Measurements from ENCODE around the gene TGFBR2.

Gene TGFBR2

DNA sequence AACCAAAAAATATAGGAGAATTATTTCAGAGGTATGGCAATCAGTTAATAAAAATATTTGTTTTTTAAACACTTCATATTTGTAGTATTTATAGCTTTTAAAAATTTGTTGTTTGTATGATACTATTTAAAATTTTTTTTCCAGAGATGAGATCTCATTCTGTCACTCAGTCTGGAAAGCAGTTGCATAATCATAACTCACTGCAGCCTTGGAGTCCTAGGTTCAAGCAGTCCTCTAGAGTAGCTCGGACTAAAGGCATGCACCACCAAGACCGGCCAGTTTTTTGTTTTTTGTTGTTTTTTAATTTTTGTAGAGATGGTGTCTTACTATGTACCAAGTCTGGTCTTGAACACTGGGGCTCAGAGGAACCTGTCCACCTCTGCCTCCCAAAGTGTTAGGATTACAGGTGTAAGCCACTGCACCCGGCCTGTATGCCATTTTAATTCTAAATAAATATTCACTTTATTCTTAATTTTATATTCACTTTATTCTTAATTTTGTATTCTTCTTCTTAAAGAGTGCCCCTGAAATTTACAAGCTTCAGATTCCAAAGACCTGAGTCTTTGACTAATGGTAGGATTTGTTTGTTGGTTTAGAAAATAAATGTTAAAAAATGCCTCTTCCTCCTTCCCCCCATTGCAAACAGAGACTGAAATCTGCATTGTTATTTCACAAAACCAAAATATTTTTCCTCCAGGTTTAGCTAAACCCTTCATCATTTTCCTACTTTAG lies 9.4 kb downstream of the TGFBR2 start:
- TF ChIP-seq, protein P1, sequence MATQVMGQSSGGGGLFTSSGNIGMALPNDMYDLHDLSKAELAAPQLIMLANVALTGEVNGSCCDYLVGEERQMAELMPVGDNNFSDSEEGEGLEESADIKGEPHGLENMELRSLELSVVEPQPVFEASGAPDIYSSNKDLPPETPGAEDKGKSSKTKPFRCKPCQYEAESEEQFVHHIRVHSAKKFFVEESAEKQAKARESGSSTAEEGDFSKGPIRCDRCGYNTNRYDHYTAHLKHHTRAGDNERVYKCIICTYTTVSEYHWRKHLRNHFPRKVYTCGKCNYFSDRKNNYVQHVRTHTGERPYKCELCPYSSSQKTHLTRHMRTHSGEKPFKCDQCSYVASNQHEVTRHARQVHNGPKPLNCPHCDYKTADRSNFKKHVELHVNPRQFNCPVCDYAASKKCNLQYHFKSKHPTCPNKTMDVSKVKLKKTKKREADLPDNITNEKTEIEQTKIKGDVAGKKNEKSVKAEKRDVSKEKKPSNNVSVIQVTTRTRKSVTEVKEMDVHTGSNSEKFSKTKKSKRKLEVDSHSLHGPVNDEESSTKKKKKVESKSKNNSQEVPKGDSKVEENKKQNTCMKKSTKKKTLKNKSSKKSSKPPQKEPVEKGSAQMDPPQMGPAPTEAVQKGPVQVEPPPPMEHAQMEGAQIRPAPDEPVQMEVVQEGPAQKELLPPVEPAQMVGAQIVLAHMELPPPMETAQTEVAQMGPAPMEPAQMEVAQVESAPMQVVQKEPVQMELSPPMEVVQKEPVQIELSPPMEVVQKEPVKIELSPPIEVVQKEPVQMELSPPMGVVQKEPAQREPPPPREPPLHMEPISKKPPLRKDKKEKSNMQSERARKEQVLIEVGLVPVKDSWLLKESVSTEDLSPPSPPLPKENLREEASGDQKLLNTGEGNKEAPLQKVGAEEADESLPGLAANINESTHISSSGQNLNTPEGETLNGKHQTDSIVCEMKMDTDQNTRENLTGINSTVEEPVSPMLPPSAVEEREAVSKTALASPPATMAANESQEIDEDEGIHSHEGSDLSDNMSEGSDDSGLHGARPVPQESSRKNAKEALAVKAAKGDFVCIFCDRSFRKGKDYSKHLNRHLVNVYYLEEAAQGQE (IDR thresholded peaks at IDR 0.05; ENCODE audit: insufficient read depth in 1 of 2, low read depth in 2 of 2, low read length in 2 of 2) = no peak
- TF ChIP-seq TAF1 (IDR thresholded peaks at IDR 0.05; ENCODE audit: borderline replicate concordance, insufficient read depth, low read length) (no peak), FOXP2 (optimal IDR thresholded peaks at IDR 0.05; ENCODE audit: borderline replicate concordance, extremely low read depth, extremely low read length, insufficient read depth) (no peak), POLR2AphosphoS5 (IDR thresholded peaks at IDR 0.05; ENCODE audit: low read depth, low read length) (no peak), SIN3A (IDR thresholded peaks at IDR 0.05; ENCODE audit: borderline replicate concordance, insufficient read depth, low read length) (no peak)

DNA sequence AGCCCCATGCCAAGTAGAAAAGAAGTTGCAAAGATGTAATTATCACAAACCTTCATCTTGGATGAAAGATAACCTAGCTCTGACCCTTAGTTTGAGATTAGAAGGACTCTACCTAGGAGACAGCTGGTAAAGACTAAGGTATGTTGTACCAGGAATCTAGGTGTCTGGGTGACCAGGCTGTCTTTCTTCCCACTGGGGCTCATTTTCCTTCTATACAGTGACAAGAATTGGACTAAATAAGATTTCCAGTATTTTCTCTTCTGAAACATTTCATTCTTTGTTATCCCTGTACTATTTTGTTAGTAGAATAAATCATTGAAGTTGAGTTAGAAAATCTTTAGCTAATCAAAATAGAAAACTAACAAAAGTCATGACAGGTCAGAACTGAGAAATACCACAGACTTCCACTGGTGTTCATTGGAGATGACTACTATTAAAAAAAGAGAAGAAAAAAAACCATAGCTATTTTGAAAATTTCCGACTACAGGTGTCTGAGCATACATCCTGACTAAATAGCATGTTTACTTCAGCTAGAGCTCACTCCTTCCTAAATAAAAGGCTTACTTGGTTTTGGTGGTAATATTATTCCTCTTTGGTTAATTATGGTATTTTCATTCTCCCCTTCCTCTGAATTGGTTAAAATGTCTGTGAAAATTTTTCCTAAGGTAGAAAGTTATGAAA lies 10.1 kb downstream of the TGFBR2 start:
- TF ChIP-seq POLR2AphosphoS5 (IDR thresholded peaks at IDR 0.05; ENCODE audit: low read depth, low read length) (no peak), FOXP2 (optimal IDR thresholded peaks at IDR 0.05; ENCODE audit: borderline replicate concordance, extremely low read depth, extremely low read length, insufficient read depth) (no peak), TAF1 (IDR thresholded peaks at IDR 0.05; ENCODE audit: borderline replicate concordance, insufficient read depth, low read length) (no peak)

DNA sequence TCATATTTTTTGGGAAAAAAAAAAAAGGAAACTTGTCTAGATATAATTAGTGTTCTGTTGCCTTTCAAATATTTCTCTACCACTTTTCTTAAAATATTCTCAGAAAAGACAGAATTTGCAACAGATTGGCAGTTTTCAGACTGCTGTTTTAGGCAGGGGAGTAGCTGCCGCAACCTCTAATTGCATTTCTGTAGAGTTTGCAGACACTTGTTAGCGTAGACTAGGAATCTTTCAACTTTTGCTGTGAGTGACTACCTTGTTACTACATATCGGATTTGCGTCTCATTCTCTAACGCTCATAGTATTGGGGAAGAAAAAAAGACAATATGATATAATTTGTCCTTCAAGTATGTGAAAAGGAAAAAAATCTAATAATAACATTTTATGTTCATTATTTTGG lies 10.7 kb downstream of the TGFBR2 start:
- TF ChIP-seq POLR2AphosphoS5 (IDR thresholded peaks at IDR 0.05; ENCODE audit: low read depth, low read length) = no peak

DNA sequence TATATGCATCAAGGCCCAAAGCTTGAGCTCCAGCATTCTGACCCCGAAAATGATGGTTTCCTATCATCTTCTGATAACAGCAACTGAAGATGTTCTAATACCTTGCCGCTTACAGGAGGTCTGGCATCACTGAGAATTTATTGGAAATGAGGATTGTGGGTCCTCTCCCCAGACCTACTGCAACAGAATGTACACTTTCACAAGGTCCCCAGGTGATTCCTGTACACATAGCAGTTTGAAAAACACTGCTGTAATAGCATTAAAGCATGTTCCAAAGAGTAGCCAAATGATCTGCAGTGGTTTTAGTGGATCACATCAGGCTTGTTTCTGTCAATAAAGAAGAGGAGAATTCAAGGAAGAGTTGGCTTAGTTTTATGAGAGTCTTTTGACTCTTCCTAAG lies 11.3 kb downstream of the TGFBR2 start:
- TF ChIP-seq FOXP2 (optimal IDR thresholded peaks at IDR 0.05; ENCODE audit: borderline replicate concordance, extremely low read depth, extremely low read length, insufficient read depth) (no peak), SIN3A (IDR thresholded peaks at IDR 0.05; ENCODE audit: borderline replicate concordance, insufficient read depth, low read length) (no peak), POLR2AphosphoS5 (IDR thresholded peaks at IDR 0.05; ENCODE audit: low read depth, low read length) (no peak), TAF1 (IDR thresholded peaks at IDR 0.05; ENCODE audit: borderline replicate concordance, insufficient read depth, low read length) (no peak)
- TF ChIP-seq, protein P1 (IDR thresholded peaks at IDR 0.05; ENCODE audit: insufficient read depth in 1 of 2, low read depth in 2 of 2, low read length in 2 of 2) = no peak

DNA sequence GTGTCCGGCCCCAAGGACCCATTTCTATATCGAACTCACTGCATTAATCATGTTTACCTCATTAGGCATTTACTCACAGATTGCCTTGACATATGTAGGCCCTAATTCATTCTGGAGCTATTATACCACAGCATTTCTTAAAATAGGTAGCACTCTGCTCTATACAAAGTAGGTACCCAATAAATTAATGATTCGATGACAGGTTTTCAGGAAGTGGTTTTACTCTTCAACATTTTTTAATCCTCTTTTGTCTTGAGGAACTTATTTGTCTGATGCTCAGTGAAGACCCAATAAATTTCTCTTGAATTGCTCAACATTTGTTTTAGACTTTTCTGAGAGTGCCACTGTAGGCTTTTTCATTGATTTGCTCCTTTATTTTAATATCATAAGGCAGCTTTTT lies 12.1 kb downstream of the TGFBR2 start:
- TF ChIP-seq, protein P1 (IDR thresholded peaks at IDR 0.05; ENCODE audit: insufficient read depth in 1 of 2, low read depth in 2 of 2, low read length in 2 of 2) = no peak
- TF ChIP-seq SIN3A (IDR thresholded peaks at IDR 0.05; ENCODE audit: borderline replicate concordance, insufficient read depth, low read length) = no peak
- TF ChIP-seq POLR2AphosphoS5 (IDR thresholded peaks at IDR 0.05; ENCODE audit: low read depth, low read length) = no peak
- TF ChIP-seq TAF1 (IDR thresholded peaks at IDR 0.05; ENCODE audit: borderline replicate concordance, insufficient read depth, low read length) = no peak
- no peak for TF ChIP-seq FOXP2 (optimal IDR thresholded peaks at IDR 0.05; ENCODE audit: borderline replicate concordance, extremely low read depth, extremely low read length, insufficient read depth)

DNA sequence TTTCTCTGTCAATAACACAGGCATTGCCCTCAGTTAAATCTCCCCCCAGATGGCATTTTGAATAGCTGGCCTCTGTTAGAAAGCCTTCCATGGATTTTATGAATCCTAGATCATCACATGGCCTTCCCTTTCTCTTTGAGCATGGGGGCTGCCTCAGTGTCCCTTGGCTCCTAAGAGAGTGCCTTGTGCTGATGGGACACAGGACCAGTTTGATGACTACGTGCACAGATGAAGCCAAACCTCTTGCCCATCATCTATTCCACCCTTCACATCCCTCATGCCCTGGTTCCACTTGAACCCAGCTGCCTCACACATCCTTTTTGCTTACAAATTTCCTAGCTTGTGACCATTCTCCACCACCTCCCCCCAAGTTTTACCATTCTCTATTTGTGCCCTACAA lies 12.9 kb downstream of the TGFBR2 start:
- TF ChIP-seq SIN3A (IDR thresholded peaks at IDR 0.05; ENCODE audit: borderline replicate concordance, insufficient read depth, low read length) (no peak), TAF1 (IDR thresholded peaks at IDR 0.05; ENCODE audit: borderline replicate concordance, insufficient read depth, low read length) (no peak), FOXP2 (optimal IDR thresholded peaks at IDR 0.05; ENCODE audit: borderline replicate concordance, extremely low read depth, extremely low read length, insufficient read depth) (no peak), POLR2AphosphoS5 (IDR thresholded peaks at IDR 0.05; ENCODE audit: low read depth, low read length) (no peak)
- TF ChIP-seq, protein P1 (IDR thresholded peaks at IDR 0.05; ENCODE audit: insufficient read depth in 1 of 2, low read depth in 2 of 2, low read length in 2 of 2) = no peak

Data from PFSK-1 (cell line).